Cortex of kidney (tissue), 1 donor: ENCODE measurements around the gene VPS8.
"Not testable (repeated sequence)": the region's sequence is repeated elsewhere in the genome, so short reads cannot be mapped to it uniquely, and the experiment has no call there.

Source experiments
- DNase-seq: peaks from one replicate; lab custom pipeline; 2025; lab: John Stamatoyannopoulos, UW

The VPS8 gene

DNA sequence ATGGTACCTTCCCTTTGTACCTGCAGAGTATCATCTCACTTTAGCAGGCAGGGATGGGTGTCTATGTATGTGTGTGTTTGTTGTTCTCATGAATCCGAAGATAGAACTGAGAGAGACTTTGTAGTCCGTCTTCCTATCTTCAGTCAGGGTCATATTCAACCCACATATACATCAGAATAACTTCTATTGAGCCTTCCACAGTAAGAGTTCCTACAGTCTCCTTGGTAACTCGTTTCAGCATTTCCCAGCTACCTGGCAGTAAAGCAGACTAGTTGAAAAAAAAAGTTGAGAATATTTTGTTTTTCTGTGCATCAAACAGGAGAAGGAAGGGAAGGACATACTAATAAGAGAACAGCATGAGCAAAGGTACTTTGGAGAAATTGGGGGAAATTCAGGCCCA lies 106.8 kb downstream of the VPS8 start:
- no peak for DNase-seq

DNA sequence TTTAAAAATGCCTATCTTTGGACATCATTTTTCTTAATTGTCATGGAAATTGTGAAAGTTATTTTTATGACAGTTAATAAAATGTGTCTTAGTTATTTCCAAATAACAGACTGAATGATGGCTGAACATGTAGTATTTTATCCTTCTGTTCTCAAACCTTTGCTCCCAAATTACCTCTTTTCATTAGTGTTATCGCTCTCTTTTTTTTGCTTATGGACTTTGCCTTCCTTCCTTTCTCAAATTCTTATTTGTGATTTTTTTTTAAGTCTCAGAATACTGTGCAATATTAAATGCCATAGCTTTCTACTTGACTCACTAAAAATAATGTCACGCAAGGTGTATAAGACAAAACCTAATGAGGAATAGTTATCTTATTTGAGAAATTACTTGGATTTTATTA lies 107.7 kb downstream of the VPS8 start:
- DNase-seq, result no peak

DNA sequence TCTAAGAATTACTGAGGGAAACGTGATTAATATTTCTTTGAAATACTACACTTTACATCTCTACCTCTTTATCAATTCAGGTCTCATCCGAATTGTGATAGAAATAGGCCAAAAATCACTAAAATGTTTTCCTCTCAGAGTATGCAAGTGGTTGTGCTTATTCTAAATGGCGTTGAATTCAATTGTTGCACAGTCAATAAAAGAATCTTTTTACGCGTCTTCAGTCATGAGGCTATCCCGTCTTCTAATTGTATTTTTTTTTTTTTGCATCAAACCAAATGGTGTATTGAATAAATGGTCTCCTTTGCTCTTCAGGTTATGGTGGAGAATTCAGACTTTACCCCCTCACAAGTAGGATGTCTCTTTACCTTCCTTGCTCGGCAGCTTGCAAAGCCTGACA lies 112.6 kb downstream of the VPS8 start:
- no peak for DNase-seq

DNA sequence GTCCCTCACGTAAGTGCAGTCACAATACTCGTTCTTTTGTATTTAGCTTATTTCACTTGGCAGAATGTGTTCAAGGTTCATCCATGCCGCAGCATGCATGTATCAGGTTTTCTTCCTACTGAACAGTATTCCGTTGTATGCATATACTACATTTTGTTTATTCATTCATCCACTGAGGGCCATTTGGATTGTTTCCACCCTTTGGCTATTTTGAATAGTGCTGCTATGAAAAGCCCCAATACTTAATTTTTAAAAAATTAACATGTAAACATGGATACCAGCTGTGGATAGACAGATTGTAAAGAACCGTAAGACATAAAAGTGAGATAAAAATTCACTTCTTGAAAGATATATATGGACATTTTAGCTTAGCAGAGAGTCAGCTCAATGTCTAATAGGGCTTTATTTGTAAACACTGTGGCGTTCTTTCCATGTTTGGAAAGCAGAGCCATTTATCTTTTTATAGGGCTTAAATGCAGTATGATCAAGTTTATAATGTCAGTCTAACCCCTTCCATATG lies 115.9 kb downstream of the VPS8 start:
- no peak for DNase-seq

DNA sequence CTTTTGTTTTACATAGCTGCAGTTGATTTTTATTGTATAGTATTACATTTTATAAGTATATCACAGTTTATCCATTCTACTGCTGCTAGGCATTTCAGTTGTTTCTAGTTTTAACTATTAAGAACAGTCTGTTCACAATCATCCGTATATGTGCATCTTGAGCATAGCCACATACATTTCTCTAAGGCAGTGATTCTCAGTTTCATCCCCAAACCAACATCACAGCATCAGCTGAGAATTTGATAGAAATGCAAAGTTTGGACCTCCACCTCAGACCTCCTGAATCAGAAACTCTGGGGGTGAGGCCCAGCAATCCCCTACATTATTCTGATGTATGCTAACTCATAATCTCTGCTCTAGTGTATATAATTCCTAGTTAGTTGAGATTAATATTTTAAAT lies 120.8 kb downstream of the VPS8 start:
- DNase-seq, result no peak

DNA sequence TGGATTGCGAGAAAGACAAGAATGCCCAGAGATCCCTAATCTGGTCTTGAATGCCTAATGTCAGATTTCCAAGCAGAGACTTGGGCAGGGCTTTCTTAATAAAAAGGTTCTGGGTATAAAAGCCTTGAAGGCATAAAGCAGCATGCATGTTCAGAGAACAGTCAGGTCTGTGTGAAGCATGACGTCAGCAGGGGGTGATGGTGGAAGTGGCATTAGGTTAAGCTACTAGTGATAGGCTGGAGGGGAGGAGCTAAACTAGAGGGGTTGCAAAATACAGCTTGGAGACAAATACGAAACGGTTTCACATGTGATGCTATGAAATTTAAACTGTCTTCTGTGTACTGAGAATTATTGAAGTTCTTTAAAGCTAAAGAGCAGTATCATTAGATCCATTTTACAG lies 125.6 kb downstream of the VPS8 start:
- no peak for DNase-seq

DNA sequence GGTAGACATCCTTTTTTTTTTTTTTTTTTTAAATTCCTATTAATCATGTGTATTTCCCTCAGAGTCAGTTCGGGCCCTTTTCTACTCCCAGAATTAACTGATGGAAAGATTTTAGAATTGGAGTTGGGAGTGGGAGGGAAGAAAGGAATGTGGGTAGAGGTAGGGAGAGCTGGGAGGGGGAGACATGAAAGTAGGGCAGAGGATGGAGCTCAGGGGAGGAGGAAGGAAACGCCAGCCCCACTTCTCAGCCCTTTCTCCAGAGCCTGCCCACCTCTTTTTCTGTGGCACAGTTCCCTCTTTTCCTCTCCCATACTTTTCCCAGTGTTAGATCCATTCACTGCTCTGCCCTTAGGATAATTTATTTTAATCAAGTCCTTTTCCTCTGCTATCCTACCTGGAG lies 129.4 kb downstream of the VPS8 start:
- DNase-seq, result no peak

DNA sequence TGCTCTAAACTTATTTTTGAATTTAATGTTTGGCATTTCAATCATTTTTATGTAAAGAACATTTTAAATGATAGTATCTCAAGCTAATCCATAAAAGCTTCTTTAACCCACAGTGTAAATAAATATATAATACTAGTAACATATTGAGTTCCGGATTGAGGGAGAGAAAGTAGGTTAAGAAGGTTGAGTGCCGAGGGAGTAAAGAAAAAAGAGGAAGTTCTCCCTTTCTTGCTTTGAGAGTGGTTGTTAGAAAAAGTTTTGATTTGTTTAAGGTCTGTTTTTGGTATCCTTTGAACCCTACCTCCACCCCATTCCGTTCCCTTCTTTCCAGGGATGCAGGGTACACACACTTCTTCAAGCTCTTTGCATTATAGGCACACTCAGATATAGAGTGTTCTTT lies 130.8 kb downstream of the VPS8 start:
- DNase-seq, result no peak

DNA sequence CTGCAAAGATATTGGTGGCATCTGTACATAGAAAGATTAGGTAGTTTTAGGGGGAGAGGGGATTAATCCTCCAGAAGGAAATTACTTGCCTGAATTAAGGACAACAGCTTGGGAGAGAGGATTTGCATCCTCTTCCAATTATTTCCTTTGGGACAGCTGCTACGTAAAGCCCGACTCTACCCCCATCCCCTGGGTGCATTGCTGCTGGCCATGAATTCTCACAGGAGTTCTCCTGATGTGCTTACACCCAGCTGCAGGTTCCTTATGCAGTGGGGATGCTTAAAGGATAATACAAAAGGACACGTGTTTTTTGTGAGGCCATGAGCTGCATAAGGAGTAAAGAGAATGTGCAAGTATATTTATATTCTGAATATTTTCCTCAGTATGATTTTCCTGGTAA lies 132.3 kb downstream of the VPS8 start:
- DNase-seq, result no peak

DNA sequence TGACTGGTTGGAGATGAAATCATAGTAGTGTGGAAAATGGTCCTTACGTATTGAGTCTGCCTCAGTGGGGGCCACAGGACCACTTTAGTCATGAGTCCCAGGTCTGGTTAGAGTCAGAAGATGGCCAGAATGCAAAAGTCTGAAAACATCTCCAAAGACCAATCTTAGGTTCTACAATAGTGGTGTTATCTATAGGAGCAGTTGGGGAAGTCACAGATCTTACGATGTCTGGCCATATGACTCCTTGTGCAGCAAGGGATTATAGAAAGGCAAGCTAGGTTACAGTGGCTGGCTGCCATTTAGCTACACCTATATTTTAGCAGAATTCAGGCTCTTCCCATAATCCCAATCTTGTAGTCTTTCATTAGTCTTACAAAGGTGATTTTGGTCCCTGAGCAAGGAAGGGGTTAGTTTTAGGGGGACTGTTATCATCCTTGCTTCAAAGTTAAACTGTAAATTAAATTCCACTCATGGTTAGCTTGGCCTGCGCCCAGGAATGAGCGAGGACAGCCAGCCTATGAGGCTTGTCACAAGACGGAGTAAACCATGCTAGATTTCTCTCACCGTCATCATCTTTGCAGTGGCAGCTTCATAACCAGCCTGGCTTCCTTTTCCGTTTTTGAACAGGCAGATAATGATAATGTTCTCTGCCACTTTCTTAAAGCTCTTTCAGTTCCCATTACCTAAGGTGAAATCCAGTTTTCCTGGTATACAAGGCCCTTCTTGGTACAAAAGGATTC lies 134.1 kb downstream of the VPS8 start:
- no peak for DNase-seq

DNA sequence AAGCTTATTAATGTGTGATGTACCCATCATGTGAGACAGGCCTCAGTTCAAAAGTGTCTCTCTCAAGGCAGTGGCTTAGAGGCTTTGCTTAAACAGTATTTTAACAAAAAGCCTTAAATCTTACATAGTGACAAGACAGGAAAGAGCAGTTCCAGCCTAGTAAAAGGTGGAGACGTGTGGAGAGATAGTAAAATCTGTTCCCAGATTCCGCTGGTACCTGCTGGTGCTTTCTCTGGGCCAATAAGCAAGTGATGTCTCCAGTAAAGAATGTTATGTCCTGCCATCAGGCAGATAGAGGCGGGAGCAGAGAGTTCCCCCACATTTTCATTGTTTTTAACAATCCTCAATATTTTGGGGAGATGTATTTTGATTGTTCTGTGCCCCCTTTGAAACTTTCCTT lies 135.0 kb downstream of the VPS8 start:
- no peak for DNase-seq

DNA sequence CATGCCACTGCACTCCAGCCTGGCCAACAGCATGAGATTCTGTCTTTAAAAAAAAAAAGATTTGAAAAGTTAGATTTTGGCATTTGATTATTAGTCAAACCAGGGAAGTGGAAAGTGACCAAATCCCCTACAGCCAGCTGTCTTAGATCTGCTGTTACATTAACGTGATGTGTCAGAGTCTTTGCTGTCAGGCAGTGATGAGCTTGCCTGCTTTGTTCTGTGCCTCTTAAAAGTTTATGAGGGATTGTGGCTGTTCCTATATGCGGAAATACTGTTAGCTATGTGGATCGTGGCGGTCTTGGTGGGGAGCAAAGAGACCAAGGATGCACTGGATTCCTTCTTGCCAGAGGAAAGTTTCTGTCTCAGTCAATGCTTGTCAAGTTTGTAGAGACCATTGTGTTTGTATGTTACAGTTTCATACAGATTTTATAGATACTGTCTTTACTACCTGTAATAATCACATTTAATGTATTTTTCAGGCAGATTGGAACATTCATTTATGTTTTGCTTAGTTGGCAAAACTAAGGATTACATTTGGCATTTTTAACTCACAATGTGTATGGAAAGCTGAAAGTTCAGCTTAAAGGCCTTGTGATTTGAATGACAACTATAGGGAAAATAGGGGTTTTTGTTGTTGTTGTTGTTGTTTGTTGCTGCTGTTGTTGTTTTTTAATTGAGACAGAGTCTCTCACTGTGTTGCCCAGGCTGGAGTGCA lies 137.4 kb downstream of the VPS8 start:
- DNase-seq, result no peak

DNA sequence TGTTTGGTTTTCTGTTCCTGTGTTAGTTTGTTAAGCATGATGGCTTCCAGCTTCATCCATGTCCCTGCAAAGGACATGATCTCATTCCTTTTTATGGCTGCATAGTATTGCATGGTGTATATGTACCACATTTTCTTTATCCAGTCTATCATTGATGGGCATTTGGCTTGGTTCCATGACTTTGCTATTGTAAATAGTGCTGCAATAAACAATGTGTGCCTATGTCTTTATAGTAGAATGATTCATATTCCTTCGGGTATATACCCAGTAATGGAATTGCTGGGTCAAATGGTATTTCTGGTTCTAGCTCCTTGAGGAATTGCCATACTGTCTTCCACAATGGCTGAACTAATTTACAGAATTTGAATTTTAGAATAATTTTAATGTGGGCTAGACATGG lies 138.8 kb downstream of the VPS8 start:
- not testable (repeated sequence) for DNase-seq

DNA sequence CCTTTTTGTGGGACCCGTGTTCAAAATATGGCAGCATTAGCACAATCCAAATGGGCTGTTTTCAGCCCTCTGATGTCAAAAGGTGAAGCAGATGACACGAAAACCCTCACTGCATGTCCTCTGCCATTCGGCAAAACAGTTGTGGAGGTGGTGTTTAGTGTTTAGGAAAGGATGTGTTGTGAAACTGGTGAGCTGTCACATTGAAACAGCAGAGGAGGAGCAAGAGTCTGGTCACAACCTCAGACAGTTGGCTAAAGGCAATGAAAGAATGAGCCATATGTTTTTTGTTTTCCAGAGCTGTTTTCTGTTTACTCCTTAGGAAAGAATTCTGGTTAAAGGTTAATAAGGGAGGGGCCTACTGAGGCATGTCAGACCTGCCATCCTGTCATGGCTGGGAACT lies 140.7 kb downstream of the VPS8 start:
- no peak for DNase-seq

DNA sequence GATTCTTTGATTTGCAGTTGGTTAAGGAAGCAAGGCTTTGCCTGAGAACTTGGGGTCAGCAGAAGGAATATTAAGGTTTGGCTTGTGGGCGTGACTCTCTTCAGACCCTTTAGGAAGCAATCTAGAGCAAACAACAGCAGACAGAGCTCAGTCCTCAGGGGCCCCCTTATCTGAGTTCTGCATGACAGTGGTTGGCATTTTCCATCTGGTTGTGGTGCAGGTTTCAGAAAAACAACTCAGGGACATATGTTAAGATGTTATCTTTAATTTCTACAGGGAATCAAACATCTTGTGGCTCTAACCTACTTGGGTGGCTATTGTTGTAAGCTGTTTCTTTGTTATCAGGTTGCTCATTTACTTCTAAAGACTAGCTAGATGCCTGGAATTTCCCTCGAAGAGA lies 141.4 kb downstream of the VPS8 start:
- DNase-seq, result no peak

DNA sequence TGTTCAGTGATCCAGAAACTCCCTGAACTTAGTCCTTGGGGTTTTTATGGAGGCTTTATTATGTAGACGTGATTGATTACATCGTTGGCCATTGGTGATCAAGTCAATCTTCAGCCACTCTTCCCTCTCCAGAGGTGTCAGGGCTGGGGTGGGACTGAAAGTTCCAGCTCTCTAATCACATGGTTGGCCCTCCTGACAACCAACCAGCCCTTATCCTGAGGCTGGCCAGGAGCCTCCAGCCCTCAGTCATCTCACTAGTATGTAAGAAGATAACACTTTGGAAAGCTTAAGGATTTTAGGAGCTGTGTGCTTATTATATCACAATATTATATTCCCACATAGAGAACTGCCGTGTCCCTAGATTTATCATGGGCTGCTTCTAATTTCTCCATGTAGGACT lies 142.3 kb downstream of the VPS8 start:
- DNase-seq, result no peak

DNA sequence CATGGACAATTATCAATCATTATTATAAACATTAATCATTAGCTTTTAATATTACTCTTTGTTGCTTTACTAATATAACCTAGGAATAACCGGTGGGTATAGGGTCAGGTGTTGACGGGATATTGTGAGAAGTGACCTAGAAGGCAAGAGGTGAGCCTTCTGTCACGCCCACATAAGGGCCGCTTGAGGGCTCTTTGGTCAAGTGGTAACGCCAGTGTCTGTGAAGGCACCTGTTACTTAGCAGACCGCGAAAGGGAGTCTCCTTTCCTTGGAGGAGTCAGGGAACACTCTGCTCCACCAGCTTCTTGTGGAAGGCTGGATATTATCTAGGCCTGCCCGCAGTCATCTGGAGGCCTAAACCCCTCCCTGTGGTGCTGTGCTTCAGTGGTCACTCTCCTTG lies 142.9 kb downstream of the VPS8 start:
- not testable (repeated sequence) for DNase-seq

DNA sequence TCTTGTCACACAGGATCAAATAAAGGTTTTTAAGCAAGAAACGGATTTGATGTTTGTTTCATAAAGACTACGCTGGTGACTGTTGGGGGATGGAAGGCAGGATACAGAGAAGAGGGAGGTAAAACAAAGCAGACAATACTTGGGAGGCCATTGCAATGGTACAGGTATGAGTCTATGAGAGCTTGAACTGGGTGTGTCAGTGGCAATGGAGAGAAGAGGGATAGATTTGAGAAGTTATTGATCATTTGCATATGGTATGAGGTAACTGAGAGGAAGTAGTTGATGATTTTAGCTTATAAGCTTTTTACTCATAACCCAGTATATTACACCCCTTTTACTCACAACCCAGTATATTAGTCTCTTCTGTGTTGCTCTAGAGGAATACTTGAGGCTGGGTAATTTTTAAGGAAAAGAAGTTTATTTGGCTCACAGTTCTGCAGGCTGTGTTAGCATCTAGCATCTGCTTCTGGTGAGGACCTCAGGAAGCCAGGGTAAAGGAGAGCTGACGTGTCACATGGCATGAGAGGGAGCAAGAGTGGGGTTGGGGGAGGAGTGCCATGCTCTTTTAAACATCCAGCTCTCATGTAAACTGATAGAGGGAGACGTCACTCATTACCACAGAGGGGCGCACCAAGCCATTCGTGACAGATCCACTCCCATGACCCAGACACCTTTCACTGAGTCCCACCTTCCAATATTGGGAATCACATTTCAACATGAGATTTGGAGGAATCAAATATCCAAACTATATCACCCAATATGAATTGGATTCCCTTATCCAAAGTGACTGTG lies 153.9 kb downstream of the VPS8 start:
- no peak for DNase-seq

DNA sequence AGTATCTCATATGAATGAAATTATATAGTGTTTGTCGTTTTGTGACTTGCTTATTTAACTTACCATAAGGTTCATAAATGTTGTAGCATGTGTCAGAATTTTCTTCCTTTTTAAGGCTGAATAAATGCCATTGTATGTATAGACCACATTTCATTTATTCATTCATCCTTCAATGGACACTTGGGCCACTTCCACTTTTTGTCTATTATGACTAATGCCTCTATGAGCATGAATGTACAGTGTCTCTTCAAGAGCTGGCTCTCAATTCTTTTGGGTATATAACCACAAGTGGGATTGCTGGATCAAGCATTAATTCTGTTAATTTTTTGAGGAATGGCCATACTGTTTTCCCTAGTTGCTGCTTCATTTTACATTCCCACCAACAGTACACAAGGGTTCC lies 156.1 kb downstream of the VPS8 start:
- DNase-seq, result no peak

DNA sequence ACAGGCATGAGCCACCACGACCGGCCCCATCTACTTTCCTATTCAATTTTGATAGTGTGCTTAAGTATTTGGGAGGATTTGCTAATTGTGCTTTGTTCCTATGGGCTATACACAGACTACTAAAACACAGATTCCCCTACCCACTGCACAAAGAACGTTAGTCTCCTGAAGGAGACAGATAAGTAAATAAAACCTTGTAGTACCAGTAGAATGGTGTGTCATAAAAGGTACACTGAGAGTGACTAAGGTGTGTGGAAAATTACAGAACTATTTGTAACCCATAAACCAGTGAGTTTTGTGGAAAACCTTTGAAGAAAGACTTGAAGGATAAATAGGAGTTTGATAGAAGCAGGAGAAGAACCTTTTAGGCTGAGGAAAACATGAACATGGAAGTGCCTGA lies 158.2 kb downstream of the VPS8 start:
- DNase-seq, result no peak

DNA sequence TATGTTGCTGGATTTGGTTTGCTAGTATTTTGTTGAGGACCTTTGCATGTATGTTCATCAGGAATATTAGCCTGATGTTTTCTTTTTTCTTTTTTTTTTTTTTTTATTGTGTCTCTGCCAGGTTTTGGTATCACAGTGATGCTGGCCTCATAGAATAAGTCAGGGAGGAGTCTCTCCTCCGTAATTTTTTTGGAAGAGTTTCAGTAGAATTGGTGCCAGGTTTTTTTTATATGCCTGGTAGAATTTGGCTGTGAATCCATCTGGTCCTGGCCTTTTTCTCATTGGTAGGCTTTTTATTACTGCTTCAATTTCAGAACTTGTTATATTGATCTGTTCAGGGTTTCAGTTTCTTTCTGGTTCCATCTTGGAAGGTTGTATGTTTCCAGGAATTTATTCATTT lies 165.8 kb downstream of the VPS8 start:
- DNase-seq, result no peak

DNA sequence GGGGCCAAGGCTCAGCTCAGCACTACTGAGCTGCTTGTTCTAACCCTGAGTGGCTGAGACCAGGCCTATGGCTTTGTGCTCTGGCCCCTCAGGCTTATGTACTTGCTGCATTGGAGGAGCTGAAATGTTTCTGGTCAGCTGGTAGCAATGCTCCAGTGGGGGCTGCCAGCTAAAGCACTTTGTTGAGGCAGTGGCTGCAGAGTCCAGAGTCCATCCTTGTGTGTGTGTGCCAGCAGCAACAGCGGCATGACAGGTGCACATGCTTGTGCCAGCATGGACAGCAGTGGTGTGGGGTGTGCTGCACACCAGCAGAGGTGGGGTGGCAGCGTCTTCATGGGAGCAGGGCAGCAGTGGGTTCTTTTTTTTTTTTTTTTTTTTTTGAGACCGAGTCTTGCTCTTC lies 169.1 kb downstream of the VPS8 start:
- no peak for DNase-seq

DNA sequence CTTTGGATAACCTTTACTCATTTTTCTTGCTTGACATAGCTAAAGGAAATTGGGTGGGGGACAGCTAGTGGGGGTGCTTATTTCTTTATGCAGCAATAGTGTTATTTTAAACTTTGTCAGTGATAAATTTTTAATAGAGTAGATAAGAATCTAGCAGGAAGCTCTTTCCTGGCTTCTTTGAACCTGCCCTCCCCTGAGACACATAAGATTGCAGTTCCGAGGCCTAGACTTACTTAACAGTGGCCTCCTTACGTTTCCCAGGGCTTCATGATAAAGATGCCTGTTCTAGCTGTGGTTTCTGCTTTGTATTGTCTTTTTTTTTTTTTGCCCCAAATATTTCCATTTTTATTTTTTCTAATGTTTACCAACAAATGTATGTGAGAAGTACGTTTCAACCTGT lies 170.1 kb downstream of the VPS8 start:
- DNase-seq, result no peak
